H1 (cell line): Measurements from ENCODE around the gene MMP25. TPM values are rescaled to one million over a fixed set of nuclear protein-coding genes. Genes with fewer than 3 reads are reported as not detected.

Source experiments
- CTCF ChIA-PET: fragments of 300-600 bp; sonication (Branson Sonifier 250); formaldehyde crosslinking; loops from one replicate; lab custom pipeline; 2021; ENCODE audit not compliant: partially characterized antibody; lab: Charles Lee
- POLR2A ChIA-PET: fragments of 300-600 bp; sonication (Branson Sonifier 250); formaldehyde crosslinking; loops from one replicate; lab custom pipeline; 2021; ENCODE audit warnings: inconsistent platforms; ENCODE audit not compliant: partially characterized antibody; lab: Charles Lee
- DNase-seq, 2 experiments: peaks; one replicate each; pipeline versions ENCODE4 v3.0.0 to v3.0.0-alpha.2; 2010 to 2022; ENCODE audit warnings: low spot score in 2 of 2, low read depth in 1 of 2, mixed read lengths in 1 of 2
- FAIRE-seq: peaks from 2 replicates; lab custom pipeline; 2011; peaks lifted over from hg19 to GRCh38; lab: Jason Lieb, UNC
- H2AFZ ChIP-seq: 2 replicates; pipeline ENCODE4 v1.8.1; 2012; ENCODE audit warnings: low read length, inconsistent platforms
- H2AK5ac ChIP-seq: 2 replicates; pipeline ENCODE4 v1.6.1; 2013; ENCODE audit warnings: low read depth, low read length
- H2BK120ac ChIP-seq: replicated peaks from 2 replicates; pipeline ENCODE3; 2013; ENCODE audit warnings: low read depth, low read length, inconsistent platforms
- H2BK12ac ChIP-seq: 2 replicates; pipeline ENCODE4 v1.6.1; 2013; ENCODE audit warnings: low read depth, low read length
- H2BK15ac ChIP-seq: 2 replicates; pipeline ENCODE4 v1.6.1; 2013; ENCODE audit warnings: low read length
- H2BK20ac ChIP-seq: 2 replicates; pipeline ENCODE4 v1.6.1; 2013; ENCODE audit warnings: low read length
- H2BK5ac ChIP-seq: 2 replicates; pipeline ENCODE4 v1.6.1; 2013; ENCODE audit warnings: low read depth, low read length
- H3K14ac ChIP-seq: 2 replicates; pipeline ENCODE4 v1.6.1; 2013; ENCODE audit warnings: inconsistent platforms; ENCODE audit not compliant: insufficient read length
- H3K18ac ChIP-seq: 2 replicates; pipeline ENCODE4 v1.6.1; 2013; ENCODE audit warnings: low read length; ENCODE audit errors: extremely low read depth
- H3K23ac ChIP-seq: 2 replicates; pipeline ENCODE4 v1.6.1; 2013; ENCODE audit warnings: inconsistent platforms; ENCODE audit not compliant: insufficient read length
- H3K23me2 ChIP-seq: 2 replicates; pipeline ENCODE4 v1.6.1; 2013; ENCODE audit warnings: low read depth, low read length
- H3K27ac ChIP-seq: 2 replicates; pipeline ENCODE4 v1.6.1; 2011; ENCODE audit warnings: low read depth, low read length, inconsistent platforms
- H3K27me3 ChIP-seq, 4 experiments: replicated peaks in 1 of 4; 1 replicate in 1 of 4; 2 replicates in 3 of 4; pipeline versions ENCODE4 v1.6.1 to v1.8.1; 2011 to 2013; ENCODE audit warnings: low read length in 3 of 4, mild to moderate bottlenecking in 3 of 4, inconsistent platforms in 2 of 4, mixed read lengths in 2 of 4, moderate library complexity in 1 of 4; ENCODE audit not compliant: control insufficient read depth in 3 of 4, insufficient read depth in 3 of 4; ENCODE audit errors: extremely low read depth in 1 of 4
- H3K36me3 ChIP-seq, 4 experiments: 2 replicates each; pipeline versions ENCODE4 v1.6.1 to v1.8.1; 2011 to 2013; ENCODE audit warnings: mild to moderate bottlenecking in 4 of 4, low read length in 3 of 4, moderate library complexity in 2 of 4, control low read depth in 1 of 4, inconsistent platforms in 1 of 4; ENCODE audit not compliant: insufficient read depth in 4 of 4, control insufficient read depth in 2 of 4
- H3K4ac ChIP-seq: replicated peaks from 2 replicates; pipeline ENCODE3; 2013; ENCODE audit warnings: low read length, low read depth, mixed read lengths, inconsistent platforms; ENCODE audit not compliant: insufficient read length
- H3K4me1 ChIP-seq, 4 experiments: replicated peaks in 1 of 4; 1 replicate in 1 of 4; 2 replicates in 3 of 4; pipeline versions ENCODE4 v1.6.1 to v1.8.1; 2011 to 2013; ENCODE audit warnings: low read length in 3 of 4, inconsistent platforms in 2 of 4, mixed read lengths in 1 of 4; ENCODE audit not compliant: insufficient read depth in 4 of 4, control insufficient read depth in 3 of 4
- H3K4me2 ChIP-seq, 2 experiments: 2 replicates each; pipeline versions ENCODE4 v1.6.1 to v1.8.1; 2011 to 2013; ENCODE audit warnings: low read depth in 2 of 2, low read length in 2 of 2, control low read depth in 1 of 2, inconsistent platforms in 1 of 2, mild to moderate bottlenecking in 1 of 2; ENCODE audit not compliant: insufficient read depth in 1 of 2
- H3K4me3 ChIP-seq, 4 experiments: fragments of 200-600, 300-600 bp in 1 of 4; sonication (generic), shearing (Covaris generic), sonication (Bioruptor Twin) in 1 of 4; 2 replicates each; pipeline versions ENCODE4 v1.5.1 to v1.8.1; 2011 to 2016; ENCODE audit warnings: low read length in 4 of 4, low read depth in 3 of 4, control low read depth in 2 of 4, inconsistent platforms in 2 of 4, mild to moderate bottlenecking in 2 of 4, mixed read lengths in 1 of 4, moderate library complexity in 1 of 4; ENCODE audit not compliant: insufficient read depth in 2 of 4; ENCODE audit errors: extremely low read depth in 1 of 4
- H3K56ac ChIP-seq: replicated peaks from 2 replicates; pipeline ENCODE3; 2013; ENCODE audit warnings: low read depth, mild to moderate bottlenecking, mixed read lengths, low read length, inconsistent platforms; ENCODE audit not compliant: insufficient read length
- H3K79me1 ChIP-seq: 2 replicates; pipeline ENCODE4 v1.6.1; 2013; ENCODE audit warnings: low read depth, low read length, control low read depth
- H3K79me2 ChIP-seq, 2 experiments: 2 replicates each; pipeline versions ENCODE4 v1.6.1 to v1.8.1; 2012 to 2013; ENCODE audit warnings: low read length in 2 of 2, mild to moderate bottlenecking in 2 of 2, inconsistent platforms in 1 of 2; ENCODE audit not compliant: insufficient read depth in 2 of 2, control insufficient read depth in 1 of 2
- H3K9ac ChIP-seq, 4 experiments: replicated peaks in 1 of 4; 1 replicate in 1 of 4; 2 replicates in 3 of 4; pipeline versions ENCODE4 v1.6.1 to v1.8.1; 2011 to 2013; ENCODE audit warnings: low read depth in 3 of 4, low read length in 3 of 4, control low read depth in 2 of 4, mild to moderate bottlenecking in 2 of 4, moderate library complexity in 2 of 4, inconsistent platforms in 1 of 4; ENCODE audit errors: extremely low read depth in 1 of 4
- H3K9me3 ChIP-seq, 2 experiments: 2 replicates each; pipeline versions ENCODE4 v1.6.1 to v1.8.1; 2012 to 2013; ENCODE audit warnings: mild to moderate bottlenecking in 2 of 2, moderate library complexity in 2 of 2, control low read depth in 1 of 2, inconsistent platforms in 1 of 2, low read depth in 1 of 2, low read length in 1 of 2, mixed read lengths in 1 of 2; ENCODE audit not compliant: insufficient read depth in 2 of 2
- H4K20me1 ChIP-seq, 2 experiments: replicated peaks in 1 of 2; 2 replicates each; pipeline versions ENCODE3 to v1.8.1; 2011 to 2013; ENCODE audit warnings: inconsistent platforms in 2 of 2, low read length in 2 of 2, mild to moderate bottlenecking in 1 of 2; ENCODE audit not compliant: insufficient read depth in 2 of 2, control insufficient read depth in 1 of 2
- H4K5ac ChIP-seq: 2 replicates; pipeline ENCODE4 v1.6.1; 2013; ENCODE audit warnings: low read length, low read depth, mixed read lengths, inconsistent platforms; ENCODE audit not compliant: insufficient read length
- H4K8ac ChIP-seq: 2 replicates; pipeline ENCODE4 v1.8.0; 2013; ENCODE audit warnings: mild to moderate bottlenecking, moderate library complexity, low read length, inconsistent platforms; ENCODE audit not compliant: insufficient read depth; ENCODE audit errors: extremely low read depth
- H4K91ac ChIP-seq: replicated peaks from 2 replicates; pipeline ENCODE3; 2013; ENCODE audit warnings: low read length, mixed read lengths, inconsistent platforms; ENCODE audit not compliant: insufficient read length
- BACH1 ChIP-seq: IDR thresholded peaks from 2 replicates; pipeline ENCODE4 v1.6.1; 2012; ENCODE audit warnings: low read length, improper control_type of control experiment
- BCL11A ChIP-seq, 2 experiments: IDR thresholded peaks; one replicate each; pipeline ENCODE4 v1.6.1; 2011; ENCODE audit warnings: low read depth in 2 of 2, low read length in 2 of 2, mild to moderate bottlenecking in 2 of 2
- CHD2 ChIP-seq: IDR thresholded peaks from 2 replicates; pipeline ENCODE4 v1.6.1; 2012; ENCODE audit warnings: low read length, improper control_type of control experiment
- CREB1 ChIP-seq: IDR thresholded peaks from 2 replicates; pipeline ENCODE4 v1.6.1; 2012; ENCODE audit warnings: inconsistent platforms
- CTBP2 ChIP-seq: IDR thresholded peaks from 2 replicates; pipeline ENCODE4 v1.7.0; 2011; ENCODE audit warnings: borderline replicate concordance, mild to moderate bottlenecking, moderate library complexity, mixed read lengths, low read length; ENCODE audit not compliant: insufficient read depth, insufficient read length
- FOSL1 ChIP-seq: IDR thresholded peaks from 2 replicates; pipeline ENCODE4 v1.6.1; 2011; ENCODE audit warnings: mild to moderate bottlenecking, low read depth, low read length, moderate library complexity; ENCODE audit not compliant: insufficient read depth
- GTF2F1 ChIP-seq: IDR thresholded peaks from 2 replicates; pipeline ENCODE4 v1.6.1; 2012; ENCODE audit warnings: low read depth, low read length, improper control_type of control experiment, borderline replicate concordance
- JUN ChIP-seq: IDR thresholded peaks from 2 replicates; pipeline ENCODE4 v1.6.1; 2011; ENCODE audit warnings: low read depth, mild to moderate bottlenecking, improper control_type of control experiment, low read length
- KDM5A ChIP-seq: fragments of 200-600 bp; IDR thresholded peaks from 2 replicates; pipeline ENCODE4 v1.7.1; 2012; ENCODE audit warnings: mild to moderate bottlenecking, low read length, inconsistent platforms, mixed read lengths
- POLR2AphosphoS5 ChIP-seq: IDR thresholded peaks from 2 replicates; pipeline ENCODE4 v1.6.1; 2011; ENCODE audit warnings: low read depth, low read length
- RAD21 ChIP-seq, 2 experiments: IDR thresholded peaks in 1 of 2; conservative IDR thresholded peaks in 1 of 2; 2 replicates each; pipeline ENCODE4 v1.6.1; 2011; ENCODE audit warnings: low read depth in 2 of 2, low read length in 2 of 2, improper control_type of control experiment in 1 of 2, inconsistent platforms in 1 of 2, mild to moderate bottlenecking in 1 of 2, moderate library complexity in 1 of 2
- SP2 ChIP-seq: IDR thresholded peaks from 2 replicates; pipeline ENCODE4 v1.6.1; 2012; ENCODE audit warnings: mild to moderate bottlenecking, low read length, inconsistent platforms
- TEAD4 ChIP-seq: IDR thresholded peaks from 2 replicates; pipeline ENCODE4 v1.6.1; 2012; ENCODE audit warnings: low read depth, low read length, inconsistent platforms, mixed read lengths
- ZNF274 ChIP-seq: IDR thresholded peaks from 2 replicates; pipeline ENCODE4 v1.7.0; 2012; ENCODE audit warnings: low read length, borderline replicate concordance; ENCODE audit errors: extremely low read depth
- WGBS, 2 experiments: shearing (Covaris generic) in 1 of 2; methylation state at CpG; one replicate each; pipeline versions ENCODE4 v1.1.6 to v1.1.7; 2013 to 2015; ENCODE audit warnings: low lambda C conversion rate in 2 of 2, mixed read lengths in 2 of 2, inconsistent platforms in 1 of 2, low coverage in 1 of 2, missing lambda C conversion rate in 1 of 2; ENCODE audit not compliant: insufficient replicate concordance in 2 of 2, insufficient coverage in 1 of 2, insufficient read length in 1 of 2; ENCODE audit errors: extremely low coverage in 1 of 2, missing lambda C conversion rate in 1 of 2; 5-methylcytosine and 5-hydroxymethylcytosine counted together
- polyA plus RNA-seq, 7 experiments: library from polyadenylated mRNA; depleted of rRNA in 3 of 7; stranded (reverse) in 5 of 7; unstranded in 2 of 7; fragments of >200 nt in 5 of 7; fragments of 200-250 nt in 2 of 7; gene quantifications; 1 replicate in 5 of 7; 2 replicates in 1 of 7; 4 replicates in 1 of 7; pipeline versions ENCODE4 v1.2.1 to v1.2.3, GENCODE V29; 2011 to 2013; ENCODE audit warnings: missing spikeins in 2 of 7, mixed read lengths in 2 of 7
- total RNA-seq: library from RNA; stranded (reverse); fragmentation: NEBNext Ultra II Directional; extraction: Animal tissue kit (Norgen Biotek cat#: 25700); gene quantifications from 2 replicates; pipeline ENCODE4 v1.2.1, GENCODE V29; 2021

Gene MMP25
- total and polyA plus RNA-seq, 2 of the 8 experiments (the other 6 are each of a cell fraction or from before 2014, with no cell fraction given) = 7.7 to 26.7 TPM

DNA sequence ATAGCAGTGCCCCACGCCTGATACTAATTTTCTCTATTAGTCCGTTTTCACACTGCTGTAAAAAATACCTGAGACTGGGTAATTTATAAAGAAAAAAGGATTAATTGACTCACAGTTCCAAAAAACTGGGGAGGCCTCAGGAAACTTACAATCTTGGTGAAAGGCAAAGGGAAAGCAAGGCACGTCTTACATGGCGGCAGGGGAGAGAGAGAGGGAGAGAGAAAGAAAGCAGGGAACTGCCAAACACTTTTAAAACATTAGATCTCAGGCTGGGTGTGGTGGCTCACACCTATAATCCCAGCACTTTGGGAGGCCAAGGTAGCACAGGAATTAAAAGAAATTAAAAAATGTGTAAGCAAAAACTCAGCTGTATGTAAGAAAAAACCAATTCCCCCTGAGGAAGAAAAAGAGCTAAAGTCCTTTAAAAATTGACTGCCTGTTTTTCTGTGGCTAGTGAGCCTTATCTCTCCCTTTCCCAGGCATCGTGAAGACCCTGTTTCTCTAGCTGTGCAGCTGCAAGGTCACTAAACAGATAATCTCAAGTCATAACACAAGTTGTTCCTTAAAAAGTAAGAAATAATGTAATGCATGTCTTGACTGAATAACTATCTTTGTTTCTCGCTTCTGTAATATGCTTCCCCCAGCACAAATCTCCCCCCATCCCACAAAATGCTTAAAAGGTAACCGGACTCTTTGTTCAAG, 38.8 kb downstream of the MMP25 start:
- Histone ChIP-seq H3K36me3 (peaks cover 10 to 24% (median 16%) of the 10 kb centered on the region in 4 experiments), H3K23ac (no peak overlapping the region), H3K56ac (no peak overlapping the region), H3K27ac (no peak overlapping the region), H2BK120ac (no peak overlapping the region), H2BK12ac (no peak overlapping the region), H4K91ac (no peak overlapping the region), H2BK5ac (no peak overlapping the region), H2AK5ac (no peak overlapping the region), H3K18ac (no peak overlapping the region), H2BK15ac (no peak overlapping the region), H4K20me1 (peaks cover 12 to 18% of the 10 kb centered on the region in 2 experiments), H2BK20ac (no peak overlapping the region), H3K79me1 (peaks cover 3% of the 10 kb centered on the region), H3K9ac (no peak overlapping the region), H4K5ac (no peak overlapping the region), H3K9me3 (no peaks in the 10 kb centered on the region), H3K4me3 (no peak overlapping the region), H3K79me2 (no peaks in the 10 kb centered on the region; a peak in 1 of 4 replicates), H3K4me1 (peaks cover 0 to 6% (median 5%) of the 10 kb centered on the region in 4 experiments; a peak in 6 of 7 replicates), H3K4me2 (no peak overlapping the region), H3K14ac (no peak overlapping the region), H3K4ac (no peak overlapping the region), H3K23me2 (no peaks in the 10 kb centered on the region), H2AFZ (no peak overlapping the region), H4K8ac (no peak overlapping the region), H3K27me3 (no peaks in the 10 kb centered on the region)
- WGBS, 2 experiments = 92% methylated on average over 7 of the region's 7 CpGs; no CpG with 5 or more reads in 1 of the 2 experiments
- ChIA-PET POLR2A (interaction anchor here (0.8 kb wide), 1 partner anchor 14 kb away, joined by 4 read pairs; the partner anchor contains the start of gene ZSCAN10), CTCF (interaction anchor here (1.2 kb wide), 1 partner anchor 44 kb away, joined by 3 read pairs; no protein-coding TSS in a partner anchor)
- DNase-seq (no peak), FAIRE-seq (no peak)
- TF ChIP-seq ZNF274 (no peak), CTBP2 (no peak), SP2 (no peak), GTF2F1 (no peak), POLR2AphosphoS5 (no peak), CHD2 (no peak), FOSL1 (no peak), TEAD4 (no peak), JUN (no peak), BACH1 (no peak), BCL11A (IDR thresholded peaks at IDR 0.05; ENCODE audit: low read depth in 2 of 2, low read length in 2 of 2) (no peak), CREB1 (no peak), RAD21 (IDR thresholded peaks at IDR 0.05 in 1 of 2, conservative IDR thresholded peaks at IDR 0.05 in 1 of 2; ENCODE audit: low read depth in 2 of 2, low read length in 2 of 2) (no peak), KDM5A (no peak)
